VCaP (cell line): ENCODE measurements around the gene HINT3.
A peak's percentile ranks its signal among the peaks of the same experiment; 100 is the strongest.
"Not testable (repeated sequence)": the region's sequence is repeated elsewhere in the genome, so short reads cannot be mapped to it uniquely, and the experiment has no call there.

Experiments
- H3K27ac ChIP-seq: fragments of 450-650 bp; 2 replicates; pipeline ENCODE4 v1.5.1; 2017
- TF ChIP-seq, protein P1 (sequence below): fragments of 450-650 bp; conservative IDR thresholded peaks from 2 replicates; pipeline ENCODE4 v1.5.1; 2017; ENCODE audit warnings: mild to moderate bottlenecking, moderate library complexity

Gene HINT3

DNA sequence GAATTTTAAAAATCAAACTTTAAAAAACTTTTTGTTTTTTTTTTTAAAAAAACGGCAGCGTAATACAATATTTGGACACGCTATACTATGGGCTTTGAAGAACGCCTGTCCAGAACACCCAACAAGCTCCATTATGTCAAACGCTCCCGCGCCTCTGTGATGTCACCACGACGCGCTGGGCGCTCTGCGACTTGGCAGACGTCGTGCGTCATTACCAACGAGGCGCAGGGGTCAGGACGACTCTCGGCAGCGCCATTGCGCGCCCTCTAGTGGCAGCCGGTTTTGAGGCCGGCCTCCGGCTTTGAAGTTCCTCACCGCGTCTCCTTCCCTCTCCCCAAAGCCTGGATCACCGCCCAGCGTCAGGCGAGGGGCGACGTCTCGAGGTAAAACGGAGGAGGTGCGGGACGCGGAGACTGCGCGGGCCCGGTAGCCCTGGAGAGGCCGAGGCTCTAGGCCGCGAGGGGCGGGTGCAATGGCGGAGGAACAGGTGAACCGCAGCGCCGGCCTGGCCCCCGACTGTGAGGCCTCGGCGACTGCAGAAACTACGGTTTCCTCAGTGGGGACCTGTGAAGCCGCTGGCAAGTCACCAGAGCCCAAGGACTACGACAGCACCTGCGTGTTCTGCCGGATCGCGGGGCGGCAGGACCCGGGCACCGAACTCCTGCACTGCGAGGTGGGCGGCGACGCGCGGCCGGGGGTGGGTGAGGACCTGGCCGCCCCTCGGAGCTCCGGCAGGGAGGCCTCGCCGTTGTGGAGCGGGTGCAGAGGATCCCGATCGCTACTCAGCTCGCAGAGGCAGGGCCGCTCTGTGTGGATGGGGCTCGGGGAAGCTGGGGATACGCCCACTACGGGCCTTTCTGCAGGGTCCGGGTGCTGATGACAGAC lies at the start of gene HINT3:
Gene HINT3, plus strand, starts transcription at position 265 of the 885 bp plus-strand sequence. Its CDS starts 208 bp downstream, at position 473.
- H3K27ac ChIP-seq, result peak within 1 kb of the TSS; percentile 92
- TF ChIP-seq, protein P1, sequence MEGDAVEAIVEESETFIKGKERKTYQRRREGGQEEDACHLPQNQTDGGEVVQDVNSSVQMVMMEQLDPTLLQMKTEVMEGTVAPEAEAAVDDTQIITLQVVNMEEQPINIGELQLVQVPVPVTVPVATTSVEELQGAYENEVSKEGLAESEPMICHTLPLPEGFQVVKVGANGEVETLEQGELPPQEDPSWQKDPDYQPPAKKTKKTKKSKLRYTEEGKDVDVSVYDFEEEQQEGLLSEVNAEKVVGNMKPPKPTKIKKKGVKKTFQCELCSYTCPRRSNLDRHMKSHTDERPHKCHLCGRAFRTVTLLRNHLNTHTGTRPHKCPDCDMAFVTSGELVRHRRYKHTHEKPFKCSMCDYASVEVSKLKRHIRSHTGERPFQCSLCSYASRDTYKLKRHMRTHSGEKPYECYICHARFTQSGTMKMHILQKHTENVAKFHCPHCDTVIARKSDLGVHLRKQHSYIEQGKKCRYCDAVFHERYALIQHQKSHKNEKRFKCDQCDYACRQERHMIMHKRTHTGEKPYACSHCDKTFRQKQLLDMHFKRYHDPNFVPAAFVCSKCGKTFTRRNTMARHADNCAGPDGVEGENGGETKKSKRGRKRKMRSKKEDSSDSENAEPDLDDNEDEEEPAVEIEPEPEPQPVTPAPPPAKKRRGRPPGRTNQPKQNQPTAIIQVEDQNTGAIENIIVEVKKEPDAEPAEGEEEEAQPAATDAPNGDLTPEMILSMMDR, result peak; percentile 98

DNA sequence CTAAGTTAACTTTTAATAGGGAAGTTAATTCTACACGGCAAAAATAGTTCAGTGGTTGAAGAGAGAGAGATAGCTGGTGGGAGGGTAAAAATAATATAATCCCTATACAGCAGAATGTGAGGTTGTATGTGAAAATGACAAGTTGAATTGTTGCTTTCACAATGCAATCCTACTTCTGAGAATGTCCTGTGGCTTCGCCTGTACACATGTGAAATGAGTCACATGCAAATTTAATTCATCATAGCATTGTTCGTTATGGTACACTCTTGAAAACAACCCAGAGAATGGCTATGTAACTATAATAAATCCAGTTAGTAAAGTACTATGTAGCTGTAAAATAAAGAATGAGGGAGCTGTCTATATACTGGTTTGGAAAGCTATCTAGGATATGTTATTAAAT lies 46.0 kb upstream of the HINT3 start:
- H3K27ac ChIP-seq, result no peak overlapping the region

DNA sequence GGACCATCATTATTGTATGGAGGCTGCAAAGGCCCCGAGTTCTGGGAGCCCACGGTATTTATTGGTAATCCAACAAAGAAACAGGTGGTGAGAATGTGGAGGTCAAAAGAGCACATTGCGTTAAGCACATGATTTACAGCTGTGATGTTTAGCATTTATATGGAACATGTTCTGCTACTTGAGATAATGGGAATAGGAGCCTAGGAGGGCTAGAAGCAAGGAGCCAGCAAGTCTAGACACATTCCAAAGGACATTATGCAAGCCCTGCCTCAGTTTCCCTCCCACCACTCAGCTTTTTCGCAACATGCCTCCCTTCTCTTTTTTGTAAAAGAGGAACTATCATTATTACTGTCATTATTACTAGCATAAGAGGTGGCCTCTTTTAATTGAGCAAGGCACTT lies 45.5 kb upstream of the HINT3 start:
- H3K27ac ChIP-seq, result not testable (repeated sequence)

More for the DNA sequence above, 46.0 kb upstream of the HINT3 start:
- TF ChIP-seq, protein P1, result no peak

DNA sequence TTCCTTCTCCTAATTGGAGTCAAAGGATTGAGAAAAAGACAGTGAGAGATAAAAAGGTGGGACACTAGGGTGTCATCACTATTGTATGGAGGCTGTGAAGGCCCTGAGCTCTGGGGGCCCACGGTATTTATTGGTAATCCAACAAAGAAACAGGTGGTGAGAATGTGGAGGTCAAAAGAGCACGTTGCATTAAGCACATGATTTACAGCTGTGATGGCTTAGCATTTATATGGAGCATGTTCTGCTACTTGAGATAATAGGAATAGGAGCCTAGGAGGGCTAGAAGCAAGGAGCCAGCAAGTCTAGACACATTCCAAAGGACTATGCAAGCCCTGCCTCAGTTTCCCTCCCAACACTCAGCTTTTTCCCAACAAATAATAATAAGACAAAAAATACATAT lies 44.1 kb upstream of the HINT3 start:
- not testable (repeated sequence) for H3K27ac ChIP-seq

- no peak overlapping the region for H3K27ac ChIP-seq
Observed at GRCh38 chr6:125913145-125913544, 43.4 kb upstream of the HINT3 start.

GRCh38 chr6:125913864-125914351 lies 42.7 kb upstream of the HINT3 start:
- TF ChIP-seq, protein P1, result no peak
- no peak overlapping the region for H3K27ac ChIP-seq

More at GRCh38 chr6:125913145-125913544, 43.4 kb upstream of the HINT3 start:
- TF ChIP-seq, protein P1, result no peak

GRCh38 chr6:125918230-125918629 lies 38.3 kb upstream of the HINT3 start:
- TF ChIP-seq, protein P1, result no peak
- H3K27ac ChIP-seq, result no peak overlapping the region

DNA sequence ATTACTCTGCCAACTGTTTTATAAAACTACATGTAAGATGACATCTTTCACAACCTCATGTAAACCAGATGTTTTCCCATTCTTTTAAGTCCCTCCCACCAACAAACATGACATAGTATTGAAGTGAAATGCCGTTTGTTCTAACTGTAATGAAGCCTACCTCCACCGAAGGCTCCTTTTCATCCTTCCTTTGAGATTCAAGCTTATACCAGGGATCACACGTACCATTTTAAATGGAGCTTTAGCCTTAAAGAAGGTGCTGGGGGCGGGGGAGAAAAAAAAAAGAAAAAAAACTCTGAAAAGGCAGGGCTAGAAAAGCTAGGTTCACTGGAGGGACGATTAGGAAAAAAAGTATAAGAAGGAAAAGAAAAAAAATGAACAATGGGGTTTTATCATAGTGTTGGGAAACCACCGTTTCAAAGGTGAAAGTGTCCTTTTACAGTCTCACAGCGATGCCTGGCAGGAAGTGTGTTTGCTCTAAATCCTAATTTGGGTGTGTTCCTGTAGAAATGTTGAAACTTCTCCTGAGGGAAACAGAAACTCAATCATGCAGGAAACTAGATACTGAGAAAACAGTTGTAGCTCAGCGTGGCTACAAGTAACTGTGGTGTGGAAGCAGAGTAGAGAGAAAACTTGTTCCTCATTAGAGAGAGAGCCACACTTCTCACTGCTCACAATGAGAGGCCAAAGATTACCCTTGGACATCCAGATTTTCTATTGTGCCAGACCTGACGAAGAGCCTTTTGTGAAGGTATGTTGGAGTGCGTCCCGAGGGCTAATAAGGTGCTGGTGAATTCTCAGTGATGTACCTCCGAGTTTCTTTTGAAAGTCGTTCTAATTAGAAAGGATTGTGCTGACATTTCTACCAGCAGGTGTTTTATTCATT lies 37.6 kb upstream of the HINT3 start:
- TF ChIP-seq, protein P1, result no peak
- no peak overlapping the region for H3K27ac ChIP-seq
